Mononuclear cell (primary cell): ENCODE data around the gene DNASE1. TPM values are rescaled to one million over a fixed set of nuclear protein-coding genes. Genes with fewer than 3 reads are reported as not detected.

Source experiments
- H3K27me3 ChIP-seq: 2 replicates; pipeline ENCODE4 v1.6.0; 2011; ENCODE audit warnings: low read length, control low read depth; ENCODE audit not compliant: insufficient read depth
- H3K4me1 ChIP-seq: 2 replicates; pipeline ENCODE4 v1.5.1; 2011; ENCODE audit warnings: mild to moderate bottlenecking, low read length, control low read depth; ENCODE audit not compliant: insufficient read depth
- H3K4me3 ChIP-seq: 2 replicates; pipeline ENCODE4 v1.5.1; 2011; ENCODE audit warnings: mild to moderate bottlenecking, low read length, moderate library complexity
- H3K9me3 ChIP-seq: 2 replicates; pipeline ENCODE4 v1.5.1; 2011; ENCODE audit warnings: low read depth, mild to moderate bottlenecking, control low read depth, low read length
- total RNA-seq: library from RNA; depleted of rRNA; stranded (reverse); fragments of >200 nt; gene quantifications from one replicate; pipeline ENCODE4 v1.2.3, GENCODE V29; 2012

DNASE1 gene
- total RNA-seq, 1 donor: 5.7 TPM

- Histone ChIP-seq H3K27me3 (no peaks in the 10 kb centered on the region), H3K4me3 (no peak overlapping the region), H3K4me1 (peaks cover 16% of the 10 kb centered on the region), H3K9me3 (no peaks in the 10 kb centered on the region)
These were observed 39.6 kb downstream of the DNASE1 start for GRCh38 chr16:3694051-3694450.

- no peaks in the 10 kb centered on the region for H3K27me3 ChIP-seq
- H3K4me1 ChIP-seq: peaks cover 12% of the 10 kb centered on the region
- no peaks in the 10 kb centered on the region for H3K9me3 ChIP-seq
- no peak overlapping the region for H3K4me3 ChIP-seq
These were observed 41.3 kb downstream of the DNASE1 start for GRCh38 chr16:3695610-3696369.

- H3K27me3 ChIP-seq: no peaks in the 10 kb centered on the region
- no peaks in the 10 kb centered on the region for H3K9me3 ChIP-seq
- H3K4me1 ChIP-seq: peaks cover 10% of the 10 kb centered on the region
- no peak overlapping the region for H3K4me3 ChIP-seq
These were observed 42.1 kb downstream of the DNASE1 start for GRCh38 chr16:3696425-3697218.

GRCh38 chr16:3698941-3699340 is 44.5 kb downstream of the DNASE1 start:
- H3K27me3 ChIP-seq: no peaks in the 10 kb centered on the region
- H3K9me3 ChIP-seq: no peaks in the 10 kb centered on the region
- H3K4me1 ChIP-seq: peaks cover 10% of the 10 kb centered on the region

GRCh38 chr16:3701531-3701930 is 47.0 kb downstream of the DNASE1 start:
- Histone ChIP-seq H3K27me3 (no peaks in the 10 kb centered on the region), H3K4me3 (no peak overlapping the region), H3K4me1 (peaks cover 10% of the 10 kb centered on the region)

More at GRCh38 chr16:3698941-3699340, 44.5 kb downstream of the DNASE1 start:
- no peak overlapping the region for H3K4me3 ChIP-seq

GRCh38 chr16:3702082-3702481 is 47.6 kb downstream of the DNASE1 start:
- H3K9me3 ChIP-seq: no peaks in the 10 kb centered on the region
- H3K27me3 ChIP-seq: no peaks in the 10 kb centered on the region
- H3K4me1 ChIP-seq: peaks cover 14% of the 10 kb centered on the region
- H3K4me3 ChIP-seq: no peak overlapping the region

More at GRCh38 chr16:3701531-3701930, 47.0 kb downstream of the DNASE1 start:
- no peaks in the 10 kb centered on the region for H3K9me3 ChIP-seq

GRCh38 chr16:3706253-3707012 is 51.9 kb downstream of the DNASE1 start:
- peaks cover 5% of the 10 kb centered on the region for H3K4me1 ChIP-seq

More at GRCh38 chr16:3706253-3707012, 51.9 kb downstream of the DNASE1 start:
- H3K4me3 ChIP-seq: no peak overlapping the region
- no peaks in the 10 kb centered on the region for H3K27me3 ChIP-seq
- H3K9me3 ChIP-seq: no peaks in the 10 kb centered on the region

Other genes starting within 250 kb of the DNASE1 start
- 5.6 TPM for gene ZNF597, start 211.2 kb upstream of the DNASE1 start, total RNA-seq
- 19.4 TPM for gene NAA60, start 211.0 kb upstream of the DNASE1 start, total RNA-seq
- not detected for gene C16orf90, start 159.2 kb upstream of the DNASE1 start, total RNA-seq
- gene CLUAP1, start 153.7 kb upstream of the DNASE1 start, total RNA-seq: 5.8 TPM
- gene NLRC3, start 77.3 kb upstream of the DNASE1 start, total RNA-seq: 25.1 TPM
- gene SLX4, start 43.1 kb upstream of the DNASE1 start, total RNA-seq: 2.5 TPM
- 18.1 TPM for gene TRAP1, start 62.8 kb downstream of the DNASE1 start, total RNA-seq
- gene CREBBP, start 226.0 kb downstream of the DNASE1 start, total RNA-seq: 109 TPM